Stimulated activated CD4-positive, alpha-beta T cell treated with anti-CD3 and anti-CD28 coated beads, Interleukin-12 subunit alpha, Interleukin-12 subunit beta, amount 100 ng/mL, for 4 hours (primary cell): ENCODE data around the gene CCL20.
A peak's percentile ranks its signal among the peaks of the same experiment; 100 is the strongest.
"Not testable (repeated sequence)": the region's sequence is repeated elsewhere in the genome, so short reads cannot be mapped to it uniquely, and the experiment has no call there.

Experiments
- DNase-seq: peaks from one replicate; pipeline ENCODE4 v3.0.0-alpha.2; 2020

Gene CCL20, protein sequence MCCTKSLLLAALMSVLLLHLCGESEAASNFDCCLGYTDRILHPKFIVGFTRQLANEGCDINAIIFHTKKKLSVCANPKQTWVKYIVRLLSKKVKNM

DNA sequence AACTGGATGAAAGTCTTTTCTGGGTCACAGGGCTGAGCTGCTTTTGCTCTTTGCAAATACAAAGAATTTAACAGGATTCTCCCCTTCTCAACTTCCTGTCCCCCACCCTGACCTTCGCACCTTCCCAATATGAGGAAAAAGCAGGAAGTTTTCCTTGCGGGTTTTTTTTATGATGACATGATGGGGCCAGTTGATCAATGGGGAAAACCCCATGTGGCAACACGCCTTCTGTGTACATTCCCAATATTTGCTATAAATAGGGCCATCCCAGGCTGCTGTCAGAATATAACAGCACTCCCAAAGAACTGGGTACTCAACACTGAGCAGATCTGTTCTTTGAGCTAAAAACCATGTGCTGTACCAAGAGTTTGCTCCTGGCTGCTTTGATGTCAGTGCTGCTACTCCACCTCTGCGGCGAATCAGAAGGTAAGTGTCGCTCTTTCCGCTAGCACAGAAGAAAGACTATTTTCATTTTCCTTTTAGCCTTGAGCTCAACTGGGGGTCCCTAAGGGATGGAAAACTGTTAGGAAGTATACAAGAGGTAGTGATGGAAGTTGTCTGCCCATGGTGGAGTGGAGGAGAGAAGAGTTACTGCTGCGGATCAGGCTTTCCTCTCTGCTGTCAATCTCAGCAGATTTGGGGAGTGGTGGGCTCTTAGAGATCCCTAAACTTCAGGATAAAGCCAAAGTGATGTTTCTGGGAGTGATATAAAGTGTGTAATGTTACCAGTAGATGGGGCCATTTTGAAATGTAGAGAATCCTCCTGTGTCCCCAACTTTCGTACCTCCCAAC, at the start of gene CCL20:
CCL20 (plus strand) TSS at position 281 of the 792 bp plus-strand sequence; CDS start at position 351, 70 bp downstream.
- no peak for DNase-seq

DNA sequence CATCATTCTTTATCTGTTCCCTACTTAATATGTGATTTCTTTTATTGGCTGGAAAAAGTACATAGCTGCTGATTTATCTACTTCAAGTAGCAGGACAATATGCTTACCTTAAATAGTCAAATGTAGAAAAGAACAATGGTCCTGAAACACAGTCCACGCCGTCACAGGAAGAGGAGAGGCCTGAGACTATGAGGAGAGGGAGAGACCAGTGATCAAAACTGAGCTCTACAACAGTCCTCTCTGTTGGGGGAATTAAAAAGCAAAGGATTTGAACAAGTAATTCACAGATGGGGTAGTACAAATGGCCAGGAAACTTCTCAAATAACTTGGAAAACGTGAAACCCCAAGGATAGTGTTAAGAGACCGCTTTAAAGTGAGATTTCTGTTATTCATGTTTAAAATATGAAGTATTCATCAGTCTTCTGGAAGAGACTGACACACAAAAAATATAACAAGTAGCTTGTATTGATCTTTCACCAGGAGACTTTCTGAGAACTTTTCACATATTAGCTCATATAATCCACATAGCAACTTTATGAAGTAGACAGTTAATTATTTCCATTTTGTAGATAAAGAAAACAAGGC, 47.8 kb upstream of the CCL20 start:
- no peak for DNase-seq

DNA sequence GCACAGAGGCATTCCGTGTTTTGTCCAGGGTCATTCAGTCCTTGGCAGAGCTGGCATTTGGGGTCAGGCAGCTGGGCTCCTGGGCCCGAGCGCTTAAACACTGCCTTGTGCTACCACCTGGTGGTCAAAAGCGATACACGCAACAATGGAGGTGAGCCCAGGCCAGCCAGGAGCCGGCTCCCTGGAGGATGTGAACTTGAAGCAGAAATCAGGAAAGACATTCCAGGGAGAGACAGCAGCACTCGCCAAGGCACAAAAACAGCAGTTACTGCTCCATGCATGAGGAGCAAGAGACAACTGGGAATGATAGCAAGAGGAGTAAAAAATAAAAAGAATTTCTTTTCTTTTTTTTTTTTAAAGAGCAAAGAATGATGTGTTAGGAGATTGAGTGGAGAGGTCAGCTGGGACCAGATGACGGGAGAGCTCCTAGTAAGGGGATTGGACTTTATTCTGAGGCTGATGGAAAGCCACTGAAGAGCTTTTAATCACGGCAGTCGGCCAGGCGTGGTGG, 47.2 kb upstream of the CCL20 start:
- DNase-seq = peak; percentile 60

DNA sequence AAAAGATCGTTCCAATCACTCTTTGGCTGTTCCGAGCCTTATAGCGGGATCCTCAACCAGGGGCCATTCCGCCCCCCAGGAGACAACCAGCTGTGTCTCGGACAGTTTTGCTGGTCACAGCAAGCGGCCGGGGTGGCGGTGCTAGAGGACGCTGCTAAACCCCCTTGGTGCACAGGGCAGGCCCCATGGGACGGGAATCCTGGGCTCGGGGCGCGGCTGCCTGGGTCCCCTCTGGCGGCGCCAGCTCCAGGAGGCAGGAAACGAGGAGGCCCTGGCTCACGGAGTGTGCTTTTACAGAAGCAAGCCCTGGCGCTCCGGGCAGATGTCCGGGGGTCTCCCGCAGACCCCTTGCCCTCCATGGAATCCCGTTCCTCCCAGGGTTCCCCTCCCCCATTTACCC, 45.8 kb upstream of the CCL20 start:
- DNase-seq = no peak

DNA sequence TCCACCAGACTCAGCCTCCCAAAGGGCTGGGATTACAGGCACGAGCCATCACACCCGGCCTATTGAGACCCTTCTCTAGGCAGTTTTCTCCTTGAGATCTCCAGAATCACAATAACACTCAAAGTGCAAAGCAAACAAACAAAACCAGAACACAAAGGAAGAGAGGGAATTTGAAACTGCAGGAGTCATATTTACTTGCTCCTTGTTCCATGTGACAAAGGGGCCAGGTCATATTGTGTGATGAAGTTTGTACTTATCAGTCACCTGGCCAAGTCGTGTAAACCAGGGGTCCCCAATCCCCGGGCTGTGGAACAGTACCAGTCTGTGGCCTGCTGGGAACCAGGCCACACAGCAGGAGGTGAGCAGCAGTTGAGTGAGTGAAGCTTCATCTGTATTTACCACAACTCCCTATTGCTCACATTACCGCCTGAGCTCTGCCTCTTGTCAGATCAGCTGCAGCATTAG, 41.4 kb upstream of the CCL20 start:
- DNase-seq = no peak

DNA sequence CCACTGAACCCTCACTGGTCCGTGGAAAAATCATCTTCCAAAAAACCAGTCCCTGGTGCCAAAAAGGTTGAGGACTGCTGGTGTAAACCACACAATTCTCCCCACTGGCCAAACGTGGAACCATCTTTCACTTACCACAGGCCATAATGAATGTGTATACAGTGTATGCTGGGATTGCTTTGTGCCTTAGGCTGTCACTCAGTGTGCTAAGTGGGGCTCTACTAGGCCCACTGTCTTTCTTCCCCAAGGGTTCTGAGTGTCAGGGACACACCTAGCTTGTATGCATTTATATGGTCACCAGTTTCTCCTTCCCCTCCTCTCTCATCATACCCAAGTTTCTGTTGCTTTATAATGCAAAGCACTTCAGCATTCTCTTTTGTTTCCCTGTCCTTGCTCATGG, 40.7 kb upstream of the CCL20 start:
- DNase-seq = no peak

DNA sequence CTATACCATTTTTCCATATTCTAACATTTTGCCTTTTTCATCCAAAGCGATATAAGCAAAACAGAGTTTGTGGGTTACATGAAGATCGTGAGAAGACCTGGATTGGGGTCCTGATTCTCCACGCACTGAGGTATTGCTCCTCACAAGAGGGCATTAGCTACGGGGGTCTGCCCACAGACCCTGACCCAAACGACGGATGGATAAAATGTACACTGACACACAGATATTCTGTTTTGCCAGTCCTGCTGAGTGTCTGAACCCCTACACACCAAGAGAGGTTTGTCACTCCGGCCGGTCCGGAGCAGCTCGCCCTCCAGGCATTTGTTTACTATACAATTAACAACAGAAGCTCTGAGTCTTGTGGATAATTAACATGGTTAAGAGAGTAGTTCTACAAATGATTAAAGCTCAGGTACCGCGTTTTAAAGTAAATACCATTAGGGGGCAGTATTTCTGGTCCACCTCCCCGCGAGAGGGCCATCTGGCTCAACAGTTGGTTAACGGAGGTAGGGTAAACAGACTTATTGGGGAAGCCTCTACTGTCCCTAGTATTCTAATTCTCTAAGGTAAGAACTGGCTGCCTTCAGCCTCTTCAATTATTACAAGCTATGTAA, 39.5 kb upstream of the CCL20 start:
- DNase-seq = no peak

DNA sequence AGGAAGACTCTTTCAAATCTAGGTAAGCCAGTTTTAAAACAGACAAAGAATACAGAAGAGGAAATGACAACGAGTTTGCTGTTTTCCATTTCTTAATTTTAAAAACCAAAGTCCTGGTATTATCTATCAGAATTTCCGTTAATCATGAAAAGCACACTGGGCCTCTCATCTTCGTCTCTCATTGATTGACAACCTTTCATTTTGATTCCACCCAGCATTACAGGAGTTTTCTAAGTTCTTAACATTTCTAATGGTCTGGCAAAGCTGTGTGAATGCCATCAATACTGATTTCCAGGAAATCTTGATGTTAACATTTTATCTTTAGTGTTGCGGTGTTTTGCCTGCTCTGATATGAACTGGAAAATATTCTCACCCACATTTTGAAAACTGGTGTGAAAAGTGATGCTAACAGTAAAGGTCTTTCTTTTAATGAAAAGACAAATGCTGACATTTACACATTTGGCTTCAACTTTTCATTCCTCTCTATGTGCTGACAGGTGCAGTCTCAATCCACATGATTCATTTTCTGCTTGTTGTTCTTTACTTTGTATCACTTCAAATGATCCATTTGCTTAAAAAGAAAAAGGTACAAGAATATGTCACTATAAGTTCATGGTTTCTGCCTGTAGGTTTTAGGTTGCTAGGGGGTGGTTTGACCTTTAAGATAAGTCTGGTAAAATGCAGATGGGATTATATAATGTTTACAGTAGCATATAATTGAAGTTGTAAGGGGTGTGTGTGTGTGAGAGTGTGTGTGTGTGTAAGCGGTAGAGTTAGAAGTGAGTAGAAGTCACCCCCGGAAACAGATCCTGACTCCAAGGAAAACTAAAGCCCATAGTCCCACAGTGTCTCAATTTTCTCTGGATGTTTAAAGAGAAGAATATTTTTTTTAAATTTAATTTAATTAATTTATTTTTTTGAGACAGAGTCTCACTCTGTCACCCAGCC, 38.5 kb upstream of the CCL20 start:
- DNase-seq = no peak

DNA sequence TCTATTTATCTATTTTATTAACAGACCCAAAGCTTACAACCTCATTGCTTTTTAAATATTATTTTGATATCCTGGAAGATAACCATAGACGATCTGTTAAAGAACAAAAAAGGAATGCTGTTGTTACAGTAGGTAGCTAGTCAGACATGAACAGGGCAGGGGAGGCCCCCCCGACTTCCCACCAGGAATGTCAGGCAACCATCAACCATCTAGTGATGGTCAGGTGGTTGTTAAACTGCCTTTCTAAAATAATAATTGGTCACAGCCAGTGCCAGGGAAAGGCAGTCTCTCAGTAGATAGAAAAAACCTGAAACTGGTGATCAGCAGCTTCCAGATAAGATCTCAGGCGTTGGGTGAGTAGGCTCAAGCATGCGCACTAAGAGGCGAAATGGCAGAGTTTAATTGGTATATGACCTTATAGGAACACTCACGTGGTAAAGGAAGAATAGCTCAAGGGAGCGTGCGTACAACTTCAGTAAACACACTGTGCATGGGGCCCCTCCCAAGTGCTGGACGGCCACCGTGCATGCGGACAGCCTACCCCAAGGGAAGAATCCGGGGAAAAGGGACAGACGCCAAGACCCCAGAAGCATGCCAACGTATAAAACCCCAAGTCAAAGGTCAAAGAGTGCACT, 32.5 kb upstream of the CCL20 start:
- DNase-seq = no peak

DNA sequence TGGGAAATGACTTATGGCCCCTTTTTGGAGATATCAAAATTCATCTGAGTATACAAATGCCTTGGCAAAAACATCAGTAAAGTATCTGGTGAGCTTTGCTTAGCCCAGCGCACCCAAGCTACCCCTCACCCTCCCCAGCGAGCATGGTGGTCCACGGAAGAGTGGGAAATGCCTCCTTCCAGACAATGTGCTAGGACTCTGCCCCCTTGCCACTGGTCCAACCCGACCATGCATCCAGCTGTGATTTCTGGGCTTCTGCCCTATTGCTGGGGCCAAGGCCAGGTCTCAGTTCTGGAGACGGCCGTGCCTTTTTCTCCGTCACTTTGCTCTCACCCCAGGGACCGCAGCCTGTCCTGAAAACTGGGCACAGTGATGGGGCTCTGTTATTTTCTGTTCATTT, 31.8 kb upstream of the CCL20 start:
- DNase-seq = no peak

DNA sequence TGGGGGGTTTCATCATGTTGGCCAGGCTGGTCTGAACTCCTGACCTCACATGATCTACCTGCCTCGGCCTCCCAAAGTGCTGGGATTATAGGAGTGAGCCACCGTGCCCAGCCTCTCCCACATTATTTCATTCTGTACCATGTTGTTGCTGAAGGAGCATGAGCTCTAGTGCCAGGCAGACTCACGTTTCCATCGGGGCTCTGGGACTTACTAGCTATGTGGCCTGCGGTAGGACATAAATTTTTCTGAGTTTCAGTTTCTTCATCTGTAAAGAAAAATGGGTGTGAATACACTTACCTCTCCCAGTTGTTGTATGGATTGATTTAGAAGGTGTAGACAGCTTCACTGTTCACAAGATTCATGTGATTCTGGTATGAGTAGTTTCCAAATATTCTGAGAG, 30.8 kb upstream of the CCL20 start:
- DNase-seq = no peak

DNA sequence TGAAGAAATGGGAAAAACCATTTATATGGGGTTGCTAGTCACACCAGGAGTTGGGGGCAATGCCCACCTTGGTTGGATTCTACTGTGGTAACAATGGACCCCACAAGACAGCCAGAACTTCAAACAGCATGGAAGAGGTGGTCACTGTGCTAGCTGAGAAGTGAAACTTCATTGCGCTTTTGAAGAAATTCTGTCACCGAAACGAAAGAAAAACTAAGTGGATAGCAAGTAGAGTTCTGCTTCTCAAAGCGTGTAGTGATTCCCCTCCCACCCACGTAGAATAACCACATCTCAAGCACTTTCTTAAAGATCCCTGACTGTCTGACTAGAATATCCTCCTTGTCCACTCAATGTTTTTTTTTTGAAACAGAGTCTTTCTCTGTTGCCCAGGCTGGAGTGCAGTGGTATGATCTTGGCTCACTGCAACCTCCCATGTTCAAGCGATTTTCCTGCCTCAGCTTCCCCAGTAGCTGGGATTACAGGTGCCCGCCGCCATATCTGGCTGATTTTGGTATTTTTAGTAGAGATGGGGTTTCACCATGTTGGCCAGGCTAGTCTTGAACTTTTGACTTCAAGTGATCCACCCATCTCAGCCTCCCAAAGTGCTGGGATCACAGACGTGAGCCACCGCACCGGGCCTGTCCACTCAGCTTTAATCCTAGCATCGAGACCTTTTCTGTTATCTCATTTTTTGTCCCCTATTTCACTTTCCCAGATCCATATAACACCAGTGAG, 30.1 kb upstream of the CCL20 start:
- DNase-seq = no peak

DNA sequence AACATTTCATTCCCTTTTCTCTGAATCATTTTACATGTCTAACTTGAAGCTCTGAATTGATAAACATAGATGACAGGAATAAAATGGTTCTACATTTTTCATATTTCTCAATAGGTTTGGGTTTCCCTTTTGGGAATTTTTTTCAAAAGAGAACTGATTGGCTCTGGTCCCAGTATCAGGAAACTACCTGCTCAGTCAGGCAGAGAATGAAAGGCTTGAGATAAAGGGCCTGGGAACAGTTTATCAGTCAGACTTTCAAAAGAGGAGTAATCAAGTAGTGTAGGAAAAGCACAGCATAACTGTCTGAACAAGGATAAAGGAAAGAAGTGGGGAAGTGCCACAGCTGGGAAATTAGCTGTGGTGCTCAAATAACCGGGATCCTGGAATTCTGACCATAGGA, 28.3 kb upstream of the CCL20 start:
- DNase-seq = no peak

DNA sequence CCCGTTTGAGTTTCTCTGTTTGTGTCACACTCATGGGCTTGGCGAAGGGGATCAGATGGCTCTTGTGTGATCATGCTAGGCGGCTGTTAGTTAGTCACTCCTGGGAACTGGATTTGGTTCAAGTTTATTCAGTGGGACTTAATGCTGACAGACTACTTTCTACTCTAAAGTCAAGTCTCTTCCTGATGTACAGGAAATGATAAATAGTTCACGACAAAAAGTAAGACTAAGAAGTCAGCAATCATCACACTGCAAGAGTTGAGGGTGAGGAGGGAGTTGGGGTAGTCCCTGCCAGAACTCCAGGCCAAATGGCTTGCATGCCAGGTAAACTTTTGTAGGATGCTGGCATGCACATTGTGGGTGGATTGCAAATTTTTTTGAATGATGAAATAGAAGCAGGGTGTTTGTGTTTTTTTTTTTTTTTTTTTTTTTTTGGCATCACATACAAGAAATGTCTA, 25.1 kb upstream of the CCL20 start:
- DNase-seq = no peak

DNA sequence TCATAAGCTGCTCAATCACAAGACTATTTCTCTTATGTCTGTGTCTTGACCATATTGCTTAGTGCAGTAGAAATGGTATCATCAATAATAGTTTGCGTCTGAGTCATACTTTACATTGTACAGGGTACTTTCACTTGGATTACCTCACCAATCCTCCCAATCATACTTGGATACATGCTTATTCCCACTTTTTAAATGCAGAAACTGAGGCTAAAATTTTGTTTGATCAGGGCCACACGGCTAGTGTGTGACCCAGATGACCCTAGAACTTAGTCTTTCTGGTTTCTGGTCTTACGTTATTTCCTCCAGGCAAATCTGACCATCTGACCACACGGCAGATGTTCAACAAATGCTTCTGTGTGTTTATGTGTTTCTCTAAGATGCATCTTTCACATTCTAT, 23.8 kb upstream of the CCL20 start:
- DNase-seq = no peak

DNA sequence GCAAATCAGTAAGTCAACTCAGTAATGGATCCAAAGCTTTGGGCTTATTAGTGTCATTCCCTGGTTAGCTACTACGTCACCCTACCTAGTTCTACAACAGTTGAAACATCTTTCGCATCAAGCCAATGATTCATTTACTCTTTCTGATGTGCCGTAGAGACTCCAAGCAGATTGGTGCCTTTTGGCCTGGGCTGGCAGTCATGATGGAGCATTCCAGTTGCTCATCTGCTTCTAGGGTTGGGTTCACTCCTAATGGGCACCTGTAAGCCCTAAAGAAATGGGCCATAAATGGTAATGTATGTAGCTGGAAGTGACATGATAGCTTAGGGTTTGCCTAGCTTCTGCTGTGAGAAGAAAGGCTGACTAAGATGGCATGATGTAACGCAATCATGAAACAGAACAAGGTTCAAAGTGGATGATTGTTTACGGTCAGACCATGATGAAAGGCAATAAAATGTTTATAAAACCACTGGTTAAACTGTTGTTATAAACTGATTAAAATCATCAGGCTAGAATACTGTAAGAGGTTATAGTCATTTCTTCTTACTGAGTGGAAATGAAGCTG, 20.4 kb upstream of the CCL20 start:
- DNase-seq = no peak

DNA sequence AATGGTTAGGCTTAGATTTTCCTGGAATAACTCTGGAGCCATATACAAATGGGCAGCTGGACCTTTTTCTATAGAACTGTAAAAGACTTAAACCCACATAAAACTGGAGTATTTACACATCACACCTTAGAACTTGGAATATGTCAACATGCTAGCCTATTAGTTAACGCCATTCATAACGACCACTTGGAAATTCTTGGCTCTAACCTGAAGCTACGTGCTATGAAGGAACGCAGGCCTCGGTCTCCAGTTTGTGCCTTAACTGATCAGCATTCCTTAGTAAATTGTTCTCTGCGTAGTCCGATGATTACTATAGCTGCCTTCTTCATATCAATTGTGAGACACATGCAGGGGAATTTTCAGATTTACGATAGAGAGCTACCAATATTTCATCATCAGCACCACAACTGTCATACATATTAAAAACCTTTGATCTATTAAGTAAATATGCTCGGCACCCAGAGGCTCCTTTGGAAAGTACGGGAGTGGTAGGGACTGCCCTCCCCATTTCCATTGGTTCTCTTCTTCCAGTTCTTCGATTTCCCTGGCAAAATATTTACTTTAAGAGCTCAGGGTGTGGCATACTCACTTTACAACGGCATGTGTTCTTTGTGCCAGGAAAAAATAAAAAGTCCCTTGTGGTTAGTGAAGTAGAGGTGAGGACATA, 17.5 kb upstream of the CCL20 start:
- no peak for DNase-seq

DNA sequence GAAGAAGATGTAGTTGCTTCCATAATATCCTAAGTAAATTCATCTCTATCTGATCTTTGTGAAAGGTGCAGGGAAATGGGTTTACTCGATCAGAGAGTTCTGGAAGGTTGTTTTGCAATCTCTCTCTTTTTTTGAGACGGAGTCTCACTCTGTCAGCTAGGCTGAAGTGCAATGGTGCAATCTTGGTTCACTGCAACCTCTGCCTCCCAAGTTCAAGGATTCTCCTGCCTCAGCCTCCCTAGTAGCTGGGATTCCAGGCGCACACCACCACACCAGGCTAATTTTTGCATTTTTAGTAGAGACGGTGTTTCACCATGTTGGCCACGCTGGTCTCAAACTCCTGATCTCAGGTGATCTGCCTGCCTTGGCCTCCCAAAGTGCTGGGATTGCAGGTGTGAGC, 16.9 kb upstream of the CCL20 start:
- not testable (repeated sequence) for DNase-seq

DNA sequence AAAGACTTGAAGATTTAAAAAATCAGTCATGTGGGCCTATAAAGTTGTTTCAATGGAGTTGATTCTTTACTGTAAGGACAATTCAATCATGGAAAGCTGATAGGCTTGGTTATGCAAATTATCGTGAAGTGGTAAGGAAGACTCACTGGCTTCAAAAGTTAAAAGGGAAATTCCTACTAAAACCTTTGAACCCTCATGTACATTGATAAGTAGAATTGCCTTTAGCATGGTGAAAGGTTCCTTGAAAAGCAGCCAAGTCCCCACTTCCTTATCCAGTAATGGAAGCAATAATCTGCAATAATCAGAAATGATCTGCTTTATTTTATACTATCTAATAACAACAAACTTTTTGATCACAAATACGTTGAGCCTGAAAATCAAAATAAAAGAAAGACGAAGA, 14.4 kb upstream of the CCL20 start:
- DNase-seq = no peak

DNA sequence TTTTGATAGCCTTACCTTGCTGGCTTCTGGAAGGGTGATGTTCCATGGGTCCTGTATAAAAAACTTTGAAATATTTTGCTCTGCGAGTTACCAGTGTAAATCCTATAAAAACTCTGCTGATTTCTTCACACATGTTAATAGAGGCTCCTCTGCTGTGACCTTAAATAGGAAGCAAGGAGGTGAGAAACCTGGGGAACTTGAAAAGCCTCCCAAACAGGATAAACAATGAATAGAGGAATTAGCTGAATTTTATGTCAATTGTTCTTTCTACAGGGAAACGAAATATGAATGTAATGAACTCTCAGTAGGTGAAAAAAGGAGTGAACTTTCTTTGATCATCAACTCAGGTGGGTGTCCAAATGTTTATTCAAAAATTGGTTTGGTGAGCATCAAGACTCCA, 10.8 kb upstream of the CCL20 start:
- DNase-seq = no peak
